GM12878 (cell line): Measurements from ENCODE around the gene NANOS2. TPM values are rescaled to one million over a fixed set of nuclear protein-coding genes. Genes with fewer than 3 reads are reported as not detected.

Experiments used
- ATF7 ChIP-seq: fragments of 450-650 bp; IDR thresholded peaks from 2 replicates; pipeline ENCODE4 v1.6.1; 2016; ENCODE audit warnings: low read depth, mild to moderate bottlenecking
- BHLHE40 ChIP-seq, 2 experiments: fragments of 450-650 bp in 1 of 2; IDR thresholded peaks; 2 replicates each; pipeline ENCODE4 v1.6.1; 2011 to 2017; ENCODE audit warnings: low read depth in 2 of 2, borderline replicate concordance in 1 of 2, improper control_type of control experiment in 1 of 2, low read length in 1 of 2, mild to moderate bottlenecking in 1 of 2
- CUX1 ChIP-seq: IDR thresholded peaks from 2 replicates; pipeline ENCODE4 v1.6.1; 2012; ENCODE audit warnings: improper control_type of control experiment, low read depth, low read length; ENCODE audit not compliant: insufficient replicate concordance
- HDGF ChIP-seq: fragments of 450-650 bp; IDR thresholded peaks from 2 replicates; pipeline ENCODE4 v1.6.1; 2016; ENCODE audit warnings: antibody characterized with exemption
- IKZF1 ChIP-seq: fragments of 450-650 bp; conservative IDR thresholded peaks from 2 replicates; pipeline ENCODE4 v1.6.1; 2017; ENCODE audit warnings: antibody characterized with exemption, mild to moderate bottlenecking
- IKZF2 ChIP-seq, 2 experiments: fragments of 450-650 bp; IDR thresholded peaks; 2 replicates each; pipeline ENCODE4 v1.6.1; 2017; ENCODE audit warnings: mild to moderate bottlenecking in 2 of 2, moderate library complexity in 2 of 2
- MAX ChIP-seq: IDR thresholded peaks from 2 replicates; pipeline ENCODE4 v1.6.1; 2012; ENCODE audit warnings: low read depth, low read length, improper control_type of control experiment
- MLLT1 ChIP-seq: fragments of 450-650 bp; IDR thresholded peaks from 2 replicates; pipeline ENCODE4 v1.6.1; 2016; ENCODE audit warnings: mild to moderate bottlenecking
- MTA2 ChIP-seq: fragments of 450-650 bp; IDR thresholded peaks from 2 replicates; pipeline ENCODE4 v1.6.1; 2016; ENCODE audit warnings: low read depth, mild to moderate bottlenecking, moderate library complexity
- NR2C2 ChIP-seq: IDR thresholded peaks from 2 replicates; pipeline ENCODE4 v1.6.1; 2011; ENCODE audit warnings: borderline replicate concordance, low read depth; ENCODE audit not compliant: control insufficient read depth, insufficient read length
- POLR2AphosphoS5 ChIP-seq: IDR thresholded peaks from 2 replicates; pipeline ENCODE4 v1.6.1; 2011; ENCODE audit warnings: mild to moderate bottlenecking, low read length, inconsistent platforms
- SIN3A ChIP-seq: IDR thresholded peaks from 2 replicates; pipeline ENCODE4 v1.6.1; 2012; ENCODE audit warnings: low read depth, low read length, improper control_type of control experiment
- ZBED1 ChIP-seq: IDR thresholded peaks from 2 replicates; pipeline ENCODE4 v1.6.1; 2016; ENCODE audit warnings: borderline replicate concordance
- polyA plus RNA-seq, 11 experiments: library from polyadenylated mRNA; depleted of rRNA in 4 of 11; unstranded in 6 of 11; stranded (reverse) in 5 of 11; fragments of >200 nt; fragmentation: Nextera tagmentation in 4 of 11; fragmentation: Illumina TruSeq in 1 of 11; extraction: Ambion mirVana in 4 of 11; extraction: Trizol in 1 of 11; gene quantifications; 1 replicate in 1 of 11; 2 replicates in 10 of 11; pipeline versions ENCODE4 v1.2.1 to v1.2.3, GENCODE V29; 2011 to 2016; ENCODE audit warnings: inconsistent platforms in 2 of 11, missing spikeins in 2 of 11, low read depth in 1 of 11
- total RNA-seq, 4 experiments: library from RNA; depleted of rRNA in 3 of 4; stranded (reverse); fragments of >200 nt in 3 of 4; fragmentation: Illumina TruSeq in 1 of 4; extraction: Trizol in 1 of 4; gene quantifications; 2 replicates each; pipeline versions ENCODE4 v1.2.1 to v1.2.3, GENCODE V29; 2013 to 2021

The NANOS2 gene
- total and polyA plus RNA-seq, 10 of the 15 experiments (the other 5 are each of a cell fraction or from before 2014, with no cell fraction given): not detected

GRCh38 chr19:45881082-45881908 is 33.3 kb downstream of the NANOS2 start (continued):
- peak; percentile 44; the same call in 1 of the 2 replicates for TF ChIP-seq MLLT1
- TF ChIP-seq IKZF2 (IDR thresholded peaks at IDR 0.05): peak in 1 of 2 experiments; percentile 43; a peak in 3 of 4 replicates
- TF ChIP-seq NR2C2: no peak
- TF ChIP-seq ATF7: peak; percentile 99
- no peak for TF ChIP-seq SIN3A
- TF ChIP-seq HDGF: 0 out of 2 replicates have a peak, but pooled peaks have one; percentile 77
- no peak for TF ChIP-seq CUX1
- TF ChIP-seq IKZF1: peak; percentile 52; the same call in 1 of the 2 replicates
- TF ChIP-seq MAX: no peak
- TF ChIP-seq MTA2: peak; percentile 30; the same call in 1 of the 2 replicates
- TF ChIP-seq BHLHE40 (IDR thresholded peaks at IDR 0.05; ENCODE audit: borderline replicate concordance in 1 of 2, low read depth in 2 of 2, low read length in 1 of 2): no peak
- TF ChIP-seq POLR2AphosphoS5: no peak
- TF ChIP-seq ZBED1: no peak
